Activated CD4-positive, alpha-beta T cell treated with anti-CD3 and anti-CD28 coated beads, Interleukin-2, Interleukin-6, amounts not matched to agents 100 ng/mL and 50 ng/mL, durations not matched to agents 16 hours and 8 hours (primary cell): ENCODE measurements around the gene TRAFD1.
"Not testable (repeated sequence)": the region's sequence is repeated elsewhere in the genome, so short reads cannot be mapped to it uniquely, and the experiment has no call there.

Experiments used
- DNase-seq: peaks from one replicate; pipeline ENCODE4 v3.0.0-alpha.2; 2020

TRAFD1 gene

DNA sequence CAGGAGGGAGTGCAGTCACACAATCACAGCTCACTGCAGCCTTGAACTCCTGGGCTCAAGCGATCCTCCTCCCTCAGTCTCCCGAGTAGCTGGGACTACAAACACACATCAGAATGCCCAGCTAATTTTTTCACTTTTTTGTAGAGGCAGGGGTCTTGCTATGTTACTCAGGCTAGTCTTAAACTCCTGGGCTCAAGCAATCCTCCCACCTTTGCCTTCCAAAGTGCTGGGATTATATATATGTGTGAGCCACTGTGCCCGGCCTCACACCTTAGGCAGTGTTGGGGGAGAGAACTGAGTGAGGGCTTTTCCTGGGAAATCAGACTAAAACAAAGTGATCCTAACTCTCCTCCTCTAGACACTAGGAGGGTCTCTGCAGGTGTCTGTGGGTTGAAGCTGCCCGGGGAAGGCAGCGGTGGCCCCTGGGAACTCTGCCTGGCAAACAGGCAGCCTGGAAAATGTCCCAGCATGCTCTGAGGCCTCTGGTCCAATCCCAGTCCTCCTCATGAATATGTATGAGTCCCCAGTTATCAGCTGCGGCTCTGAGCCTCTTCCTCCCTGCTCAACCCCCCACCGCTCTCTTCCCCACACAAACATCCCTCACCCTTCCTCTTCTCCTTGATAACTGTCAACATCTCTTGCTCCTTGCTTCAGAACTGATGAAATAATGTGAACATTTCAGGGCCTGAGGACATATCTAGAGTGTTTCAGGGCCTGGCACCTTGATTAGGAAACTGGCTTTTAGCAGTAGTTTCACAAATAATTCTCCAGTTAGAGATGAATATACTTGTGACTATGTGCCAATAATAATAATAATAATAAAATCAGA is 8.9 kb upstream of the TRAFD1 start:
- no peak for DNase-seq

DNA sequence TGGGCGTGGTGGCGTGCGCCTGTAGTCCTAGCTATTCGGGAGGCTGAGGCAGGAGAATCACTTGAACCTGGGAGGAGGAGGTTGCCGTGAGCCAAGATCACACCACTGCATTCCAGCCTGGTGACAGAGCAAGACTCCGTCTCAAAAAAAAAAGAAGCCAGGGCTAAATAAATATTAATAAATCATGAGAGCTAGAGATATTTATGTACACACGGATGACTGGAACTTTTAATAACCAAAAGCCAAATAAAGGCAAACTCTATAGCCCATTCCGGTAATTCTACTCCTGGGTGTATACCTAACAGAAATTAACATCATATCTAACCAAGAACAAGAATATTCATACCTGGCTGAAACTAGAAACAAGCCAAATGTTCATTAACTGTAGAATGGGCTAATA is 7.7 kb upstream of the TRAFD1 start:
- DNase-seq = no peak

DNA sequence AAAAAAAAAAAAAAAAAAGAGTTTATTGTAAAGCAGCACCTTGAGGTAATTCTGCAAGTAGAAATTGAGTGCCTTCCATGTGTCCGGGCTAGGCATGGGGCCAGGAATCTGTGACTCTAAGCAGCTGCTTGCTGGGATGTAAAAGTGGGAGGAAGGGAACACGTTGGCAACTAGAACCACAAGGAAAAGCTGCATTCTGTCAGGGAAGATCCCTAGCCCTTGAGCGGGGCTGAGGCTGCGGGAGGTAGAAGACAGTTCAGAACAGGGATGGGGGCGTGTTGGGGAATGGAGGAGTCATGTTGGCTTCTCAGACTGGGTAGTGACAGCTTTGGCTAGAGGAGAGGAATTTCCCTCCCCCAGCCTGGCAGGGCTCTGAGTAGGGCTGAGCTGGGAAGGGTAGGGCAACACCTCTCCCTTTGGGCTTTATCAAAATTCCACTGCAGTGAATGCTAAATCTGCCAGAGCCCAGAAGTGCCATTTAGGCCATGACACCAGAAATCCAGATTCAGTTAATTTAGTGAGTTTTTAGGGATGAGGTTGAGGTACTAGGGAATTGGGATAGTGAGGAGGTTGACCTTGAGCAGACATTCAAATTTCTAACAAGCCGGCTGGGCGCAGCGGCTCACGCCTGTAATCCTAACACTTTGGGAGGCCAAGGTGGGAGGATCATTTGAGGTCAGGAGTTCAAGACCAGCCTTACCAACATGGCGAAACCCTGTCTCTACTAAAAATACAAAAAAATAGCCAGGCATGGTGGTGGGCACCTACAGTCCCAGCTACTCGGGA is 3.4 kb upstream of the TRAFD1 start:
- no peak for DNase-seq

DNA sequence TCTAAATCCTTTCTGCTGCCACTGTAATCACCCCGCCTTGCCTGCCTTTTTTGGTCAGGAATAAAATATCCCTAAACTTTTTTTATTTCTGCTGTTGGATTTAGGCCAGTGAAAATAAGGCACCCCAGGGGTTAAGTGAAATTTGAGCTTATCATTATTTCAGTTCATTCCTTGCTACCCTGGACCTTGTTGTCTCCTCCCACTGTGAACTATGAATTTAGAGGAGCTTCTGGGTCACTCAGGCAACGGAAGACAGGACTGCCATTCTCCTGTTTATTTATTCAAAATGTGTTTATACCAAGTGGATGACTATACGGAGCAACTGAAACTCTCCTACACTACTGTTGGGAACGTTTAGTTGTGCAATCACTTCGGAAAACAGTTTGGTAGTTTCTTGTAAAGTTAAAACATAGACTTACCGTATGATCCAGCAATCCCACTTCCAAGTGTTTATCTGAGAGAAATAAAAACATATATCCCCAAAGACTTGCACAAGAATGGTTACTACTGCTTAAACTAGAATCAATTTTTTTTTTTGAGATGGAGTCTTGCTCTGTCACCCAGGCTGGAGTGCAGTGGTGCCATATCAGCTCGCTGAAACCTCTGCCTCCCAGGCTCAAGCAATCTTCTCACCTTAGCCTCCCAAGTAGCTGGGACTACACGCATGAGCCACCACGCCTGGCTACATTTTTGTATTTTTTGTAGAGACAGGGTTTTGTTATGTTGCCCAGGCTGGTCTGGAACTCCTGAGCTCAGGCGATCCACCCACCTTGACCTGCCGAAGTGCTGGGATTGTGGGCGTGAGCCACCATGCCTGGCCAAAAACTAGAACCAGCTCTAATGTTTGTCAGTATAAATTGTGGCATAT is 2.3 kb upstream of the TRAFD1 start:
- no peak for DNase-seq

DNA sequence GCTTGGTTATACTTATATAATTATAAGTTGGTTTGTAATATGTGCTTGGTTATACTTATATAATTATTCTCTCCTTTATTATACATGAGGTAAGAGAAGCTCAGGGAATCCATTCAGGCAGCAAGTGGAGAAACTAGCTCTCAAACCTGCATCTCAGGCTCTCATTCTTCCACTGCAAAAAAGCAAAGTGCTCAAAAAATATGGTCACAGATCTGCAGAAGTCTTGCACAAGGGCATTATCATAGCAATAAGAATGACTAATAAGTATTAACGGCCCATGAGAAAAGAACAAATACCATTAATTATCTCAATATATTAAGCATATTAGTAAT is 476 bp upstream of the TRAFD1 start:
- no peak for DNase-seq

DNA sequence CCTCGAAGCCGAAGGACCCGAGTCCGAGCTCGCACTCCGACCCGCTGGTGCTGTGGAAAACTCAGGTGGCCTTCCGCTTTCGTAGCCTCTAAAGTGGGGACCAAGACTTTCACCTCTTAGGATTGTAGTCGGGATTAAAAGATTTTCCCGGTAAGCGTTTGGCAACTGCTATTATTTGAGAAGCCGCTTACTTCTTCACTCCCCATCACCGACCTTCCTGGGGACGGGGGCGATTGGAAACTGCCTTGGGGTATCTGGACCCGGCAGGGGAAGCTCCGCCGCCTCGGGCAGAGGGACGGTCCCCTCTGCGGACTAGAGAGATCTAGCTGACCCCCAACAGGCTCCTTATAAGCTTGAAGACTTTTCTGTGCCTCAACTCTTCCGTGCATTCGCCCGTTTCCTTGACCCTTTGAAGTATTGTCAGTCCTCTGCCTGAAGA is 659 bp downstream of the TRAFD1 start:
- no peak for DNase-seq

DNA sequence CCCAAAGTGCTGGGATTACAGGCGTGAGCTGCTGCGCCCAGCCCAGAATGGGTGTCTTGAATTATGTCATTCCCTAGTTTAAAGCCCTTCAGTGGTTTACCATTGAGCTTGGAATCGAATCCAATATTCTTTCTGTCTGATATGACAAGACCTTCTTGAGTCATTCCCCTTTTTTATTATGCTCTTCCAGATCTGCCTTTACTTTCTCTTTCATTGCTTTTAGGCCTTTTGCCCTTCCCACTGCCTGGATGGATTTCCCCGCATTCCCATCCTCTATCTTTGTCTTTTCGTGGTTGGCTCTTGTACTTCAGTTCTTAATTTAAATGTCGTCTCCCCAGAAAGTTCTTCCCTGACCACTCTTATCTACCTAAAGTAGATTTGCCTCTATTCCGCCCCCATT is 1.6 kb downstream of the TRAFD1 start:
- no peak for DNase-seq

DNA sequence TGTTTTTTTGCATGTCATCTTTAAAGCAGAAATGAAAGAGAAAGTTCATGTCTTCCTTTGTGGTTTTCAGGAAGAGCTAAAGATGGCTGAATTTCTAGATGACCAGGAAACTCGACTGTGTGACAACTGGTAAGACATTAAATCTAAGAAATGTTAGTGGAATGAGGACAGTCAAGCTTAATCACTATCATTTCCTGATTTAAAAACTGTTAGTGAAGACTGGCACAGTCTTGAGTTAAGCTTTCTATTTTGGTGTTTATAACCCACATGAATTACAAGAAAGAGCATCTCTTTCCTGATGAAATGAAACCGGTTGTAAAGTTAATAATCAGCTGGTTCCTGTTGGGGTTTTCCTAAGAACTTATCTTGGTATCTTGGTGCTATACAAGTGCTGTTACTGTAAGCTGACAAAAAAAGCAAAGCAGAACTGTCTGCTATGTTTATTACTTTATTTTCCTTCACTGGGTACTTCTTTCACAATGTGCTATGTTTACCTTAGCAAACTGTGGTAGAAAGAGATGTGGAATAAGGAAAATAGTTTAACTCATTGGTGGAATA is 5.2 kb downstream of the TRAFD1 start:
- peak; percentile 78 for DNase-seq

DNA sequence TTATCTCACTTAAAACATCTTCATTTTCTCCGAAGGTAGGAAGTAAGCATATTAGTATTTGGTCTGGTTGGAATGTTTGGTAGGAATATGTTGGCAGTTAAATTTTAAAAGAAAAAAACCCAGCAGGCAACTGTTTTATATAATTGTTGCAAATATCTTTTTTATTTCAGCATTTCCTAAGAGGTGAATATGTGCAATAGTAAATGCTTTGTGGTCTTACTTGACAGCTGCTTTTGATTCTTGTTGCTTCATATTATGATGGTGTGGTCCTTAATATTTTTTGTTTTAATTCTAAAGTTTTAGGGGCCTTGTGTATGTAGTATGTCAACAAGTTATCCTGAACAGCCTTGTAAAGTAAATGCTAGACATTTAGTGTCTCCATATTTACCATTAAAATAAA is 6.3 kb downstream of the TRAFD1 start:
- DNase-seq = no peak

DNA sequence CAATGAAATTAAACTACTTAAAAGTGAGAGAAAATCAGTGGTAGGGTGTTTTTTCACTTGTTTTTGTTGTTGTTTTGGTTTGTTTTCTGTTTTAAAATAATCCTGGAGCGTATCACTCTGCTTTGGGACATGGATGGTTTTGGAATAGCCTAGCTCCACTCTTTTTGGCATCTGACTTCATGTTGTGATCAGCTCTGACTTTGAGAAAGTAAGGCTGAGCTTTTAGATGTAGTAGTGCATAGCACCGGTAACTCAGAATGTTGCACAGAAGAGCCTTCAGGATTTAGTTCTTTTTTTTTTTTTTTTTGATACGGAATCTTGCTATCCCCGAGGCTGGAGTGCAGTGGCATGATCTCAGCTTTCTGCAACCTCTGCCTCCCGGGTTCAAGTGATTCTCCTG is 8.1 kb downstream of the TRAFD1 start:
- DNase-seq = no peak

DNA sequence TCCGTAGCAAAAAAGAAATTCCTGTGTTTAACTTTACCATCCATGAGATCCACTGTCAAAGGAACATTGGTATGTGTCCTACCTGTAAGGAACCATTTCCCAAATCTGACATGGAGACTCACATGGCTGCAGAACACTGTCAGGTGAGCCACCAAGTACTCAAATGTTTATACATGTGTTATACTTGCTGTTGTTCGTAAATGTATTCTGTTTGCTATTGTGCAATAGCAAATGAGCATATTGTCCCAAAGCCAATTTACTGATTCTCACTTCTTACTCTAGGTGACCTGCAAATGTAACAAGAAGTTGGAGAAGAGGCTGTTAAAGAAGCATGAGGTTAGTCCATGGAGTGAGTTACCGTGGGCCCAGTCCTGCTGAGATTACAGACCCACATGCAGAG is 9.4 kb downstream of the TRAFD1 start:
- DNase-seq = no peak

DNA sequence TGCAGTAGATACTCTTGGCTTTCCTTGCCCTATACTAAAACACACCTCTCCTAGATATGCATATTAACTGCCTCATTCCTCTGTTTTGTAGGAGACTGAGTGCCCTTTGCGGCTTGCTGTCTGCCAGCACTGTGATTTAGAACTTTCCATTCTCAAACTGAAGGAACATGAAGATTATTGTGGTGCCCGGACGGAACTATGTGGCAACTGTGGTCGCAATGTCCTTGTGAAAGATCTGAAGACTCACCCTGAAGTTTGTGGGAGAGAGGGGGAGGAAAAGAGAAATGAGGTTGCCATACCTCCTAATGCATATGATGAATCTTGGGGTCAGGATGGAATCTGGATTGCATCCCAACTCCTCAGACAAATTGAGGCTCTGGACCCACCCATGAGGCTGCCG is 15.4 kb downstream of the TRAFD1 start:
- DNase-seq = no peak

DNA sequence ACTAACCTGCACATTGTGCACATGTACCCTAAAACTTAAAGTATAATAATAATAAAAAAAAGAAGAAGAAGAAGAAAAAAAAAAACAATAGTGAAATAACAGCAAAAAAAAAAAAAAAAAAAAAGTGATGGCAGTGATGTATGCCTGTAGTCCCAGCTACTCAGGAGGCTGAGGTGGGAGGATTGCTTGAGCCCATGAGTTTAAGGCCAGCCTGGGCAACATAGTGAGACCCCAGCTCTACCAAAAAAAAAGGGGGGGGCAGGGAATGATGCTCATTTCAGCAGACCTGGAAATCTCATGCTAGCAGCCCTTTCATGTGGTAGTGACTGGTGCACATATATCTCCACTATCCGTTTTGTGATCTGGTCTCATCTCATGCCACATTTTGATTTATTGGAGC is 20.8 kb downstream of the TRAFD1 start:
- no peak for DNase-seq

DNA sequence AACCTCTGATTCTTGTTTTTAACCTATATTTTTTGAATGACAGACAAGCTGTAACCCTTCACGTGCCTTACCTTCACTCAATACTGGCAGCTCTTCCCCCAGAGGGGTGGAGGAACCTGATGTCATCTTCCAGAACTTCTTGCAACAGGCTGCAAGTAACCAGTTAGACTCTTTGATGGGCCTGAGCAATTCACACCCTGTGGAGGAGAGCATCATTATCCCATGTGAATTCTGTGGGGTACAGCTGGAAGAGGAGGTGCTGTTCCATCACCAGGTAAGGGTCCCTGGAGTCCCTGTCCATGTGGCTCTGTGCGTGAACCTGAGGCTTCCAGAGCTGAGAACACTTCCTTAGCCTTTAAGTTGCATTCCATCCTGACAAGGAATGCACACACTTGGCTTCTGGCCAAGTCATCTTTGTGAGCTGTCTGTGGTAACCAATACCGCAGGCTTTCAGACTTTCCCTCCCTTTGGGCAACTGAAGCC is 22.7 kb downstream of the TRAFD1 start:
- no peak for DNase-seq

DNA sequence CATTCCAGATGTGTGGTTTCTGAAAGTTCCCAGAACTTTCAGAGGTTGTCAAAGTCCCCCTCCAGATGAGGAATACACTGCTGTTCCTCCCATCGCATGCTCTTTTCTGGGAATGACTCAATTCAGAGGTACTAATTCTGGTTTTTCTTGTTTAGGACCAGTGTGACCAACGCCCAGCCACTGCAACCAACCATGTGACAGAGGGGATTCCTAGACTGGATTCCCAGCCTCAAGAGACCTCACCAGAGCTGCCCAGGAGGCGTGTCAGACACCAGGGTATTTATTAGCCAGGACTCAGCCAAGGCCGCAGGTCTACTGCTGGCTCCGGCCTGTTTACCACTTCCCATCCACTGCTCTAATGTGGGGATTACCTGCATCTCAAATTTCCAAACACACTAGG is 24.2 kb downstream of the TRAFD1 start:
- DNase-seq = no peak

DNA sequence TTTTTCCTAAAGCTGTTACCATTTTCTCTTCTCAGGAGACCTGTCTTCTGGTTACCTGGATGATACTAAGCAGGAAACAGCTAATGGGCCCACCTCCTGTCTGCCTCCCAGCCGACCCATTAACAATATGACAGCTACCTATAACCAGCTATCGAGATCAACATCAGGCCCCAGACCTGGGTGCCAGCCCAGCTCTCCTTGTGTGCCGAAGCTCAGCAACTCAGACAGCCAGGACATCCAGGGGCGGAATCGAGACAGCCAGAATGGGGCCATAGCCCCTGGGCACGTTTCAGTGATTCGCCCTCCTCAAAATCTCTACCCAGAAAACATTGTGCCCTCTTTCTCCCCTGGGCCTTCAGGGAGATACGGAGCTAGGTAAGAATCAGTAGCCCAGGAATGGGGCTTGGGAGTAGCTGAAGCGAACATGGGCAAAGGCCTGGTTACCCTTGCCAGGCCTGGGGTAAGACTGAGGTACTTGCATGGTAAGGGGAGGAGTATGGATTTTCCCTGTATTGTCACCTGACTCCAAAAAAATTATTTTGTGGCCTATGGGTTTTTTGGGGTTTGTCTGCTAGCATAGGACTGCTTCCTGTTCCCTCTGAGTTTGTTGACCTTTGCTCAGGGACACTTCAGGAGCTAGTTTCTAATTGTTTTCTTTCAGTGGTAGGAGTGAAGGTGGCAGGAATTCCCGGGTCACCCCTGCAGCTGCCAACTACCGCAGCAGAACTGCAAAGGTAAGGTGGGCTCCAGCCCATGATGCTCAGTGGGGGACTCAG is 26.6 kb downstream of the TRAFD1 start:
- DNase-seq = no peak

DNA sequence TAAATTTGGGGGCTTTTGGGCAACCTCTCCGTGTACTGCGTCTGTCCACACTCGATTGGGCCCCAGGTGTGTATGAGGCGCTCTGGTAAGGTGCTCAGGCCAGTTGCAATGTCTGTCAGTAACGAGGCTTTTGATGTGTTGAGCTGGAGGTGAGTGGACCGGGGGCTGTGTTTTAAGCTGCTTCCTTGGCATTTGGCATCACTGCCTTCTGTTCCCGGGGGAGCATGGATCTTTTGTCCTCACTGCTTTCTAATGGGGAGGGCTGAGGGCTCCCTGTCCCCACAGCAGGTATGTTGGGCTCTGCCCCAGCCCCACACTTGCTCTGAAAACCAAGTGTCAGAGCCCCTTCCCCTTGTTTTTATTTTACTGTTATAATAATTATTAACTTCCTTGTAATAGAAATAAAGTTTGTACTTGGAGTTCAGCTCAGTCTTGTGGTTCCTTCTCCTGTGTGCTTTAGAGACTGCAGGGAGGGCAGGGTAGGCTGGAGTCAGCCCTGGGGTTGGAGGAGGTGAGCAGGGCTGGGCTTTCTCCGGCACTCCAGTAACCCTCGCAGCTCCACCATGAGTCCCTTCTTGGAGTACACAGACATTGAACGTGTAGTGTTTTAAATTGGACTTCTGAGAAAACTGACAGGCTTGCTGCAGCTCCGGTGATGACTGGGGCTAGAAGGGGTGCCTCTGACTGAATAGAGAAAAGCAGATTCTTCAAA is 28.0 kb downstream of the TRAFD1 start:
- no peak for DNase-seq

DNA sequence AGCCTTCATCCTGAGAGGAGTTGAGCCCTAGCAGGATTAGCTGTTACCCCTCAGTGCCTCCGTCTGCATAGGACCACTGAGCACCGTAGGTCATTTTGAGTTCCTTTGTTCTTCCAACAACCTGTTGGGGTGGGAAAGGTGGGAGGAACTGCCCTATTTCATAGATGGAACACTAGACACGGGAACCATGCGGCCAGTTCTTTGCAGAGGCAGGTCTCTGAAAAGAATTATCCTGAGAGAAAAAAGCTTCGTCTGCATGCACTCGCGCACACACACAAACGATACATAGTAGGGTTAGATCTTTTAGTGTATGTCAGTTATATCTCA is 28.5 kb downstream of the TRAFD1 start:
- no peak for DNase-seq

DNA sequence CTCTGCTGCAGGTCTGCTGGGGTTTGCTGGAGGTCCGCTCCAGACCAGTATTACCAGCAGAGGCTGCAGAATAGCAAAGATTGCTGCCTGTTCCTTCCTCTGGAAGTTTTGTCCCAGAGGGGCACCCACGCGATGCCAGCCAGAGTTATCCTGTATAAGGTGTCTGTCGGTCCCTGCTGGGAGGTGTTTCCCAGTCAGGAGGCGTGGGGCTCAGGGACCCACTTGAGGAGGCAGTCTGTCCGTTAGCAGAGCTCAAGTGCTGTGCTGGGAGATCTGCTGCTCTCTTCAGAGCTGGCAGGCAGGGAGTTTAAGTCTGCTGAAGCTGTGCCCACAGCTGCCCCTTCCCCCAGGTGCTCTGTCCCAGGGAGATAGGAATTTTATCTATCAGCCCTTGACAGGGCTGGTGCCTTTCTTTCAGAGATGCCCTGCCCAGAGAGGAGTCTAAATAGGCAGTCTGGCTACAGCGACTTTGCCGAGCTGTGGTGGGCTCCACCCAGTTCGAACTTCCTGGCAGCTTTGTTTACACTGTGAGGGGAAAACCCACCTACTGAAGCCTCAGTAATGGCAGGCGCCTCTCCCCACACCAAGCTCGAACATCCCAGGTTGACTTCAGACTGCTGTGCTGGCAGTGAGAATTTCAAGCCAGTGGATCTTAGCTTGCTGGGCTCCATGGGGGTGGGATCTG is 33.2 kb downstream of the TRAFD1 start:
- not testable (repeated sequence) for DNase-seq

DNA sequence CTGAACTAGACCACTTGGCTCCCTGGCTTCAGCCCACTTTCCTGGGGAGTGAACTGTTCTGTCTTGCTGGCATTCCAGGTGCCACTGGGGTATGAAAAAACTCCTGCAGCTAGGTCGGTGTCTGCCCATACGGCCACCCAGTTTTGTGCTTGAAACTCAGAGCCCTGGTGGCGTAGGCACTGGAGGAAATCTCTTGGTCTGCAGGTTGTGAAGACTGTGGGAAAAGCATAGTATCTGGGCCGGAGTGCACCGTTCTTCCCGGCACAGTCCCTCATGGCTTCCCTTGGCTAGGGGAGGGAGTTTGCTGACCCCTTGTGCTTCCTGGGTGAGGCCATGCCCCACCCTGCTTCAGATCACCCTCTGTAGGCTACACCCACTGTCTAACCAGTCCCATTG is 33.8 kb downstream of the TRAFD1 start:
- DNase-seq = no peak

DNA sequence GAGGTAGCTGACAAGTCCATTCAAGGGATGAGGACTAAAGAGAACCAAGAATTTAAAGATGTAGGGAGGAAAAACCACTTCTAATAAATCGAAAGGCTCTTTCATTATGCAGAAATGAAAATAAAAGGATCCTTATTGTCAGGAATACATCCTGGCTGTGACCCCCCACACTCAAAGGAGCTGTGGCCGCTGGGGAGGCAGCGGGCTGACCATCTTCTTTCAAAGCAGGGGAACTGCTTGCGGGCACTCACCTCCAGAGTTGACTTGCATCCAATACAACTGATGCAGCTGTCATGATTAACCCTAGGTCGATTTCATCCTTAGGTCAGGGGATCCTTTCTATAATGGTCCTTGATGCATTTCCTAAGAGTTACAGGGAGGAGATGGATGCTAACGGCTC is 35.3 kb downstream of the TRAFD1 start:
- no peak for DNase-seq
